ENCODE results near the gene ARHGEF17.

Gene ARHGEF17

GRCh38 chr11:73312851-73313327 is 4.8 kb downstream of the ARHGEF17 start:
- TF ChIP-seq ZNF37A (tag by site-specific recombination; IDR thresholded peaks at IDR 0.05) (no peak), ZSCAN30 (tag by site-specific recombination; IDR thresholded peaks at IDR 0.05) (no peak), YY1 (tag by site-specific recombination; IDR thresholded peaks at IDR 0.05) (no peak), CTCF (tag by site-specific recombination; IDR thresholded peaks at IDR 0.05) (no peak), ZNF843 (tag by site-specific recombination; IDR thresholded peaks at IDR 0.05) (no peak), ZBTB44 (tag by site-specific recombination; IDR thresholded peaks at IDR 0.05) (no peak), ZNF19 (tag by site-specific recombination; IDR thresholded peaks at IDR 0.05; ENCODE audit: low read depth) (no peak), ZNF292 (tag by site-specific recombination; IDR thresholded peaks at IDR 0.05; ENCODE audit: borderline replicate concordance, low read depth) (no peak), ZNF274 (IDR thresholded peaks at IDR 0.05; ENCODE audit: low read length) (no peak), ZNF274 (tag by site-specific recombination; IDR thresholded peaks at IDR 0.05; ENCODE audit: borderline replicate concordance) (no peak), GLI4 (tag by site-specific recombination; IDR thresholded peaks at IDR 0.05) (no peak), ZNF561 (tag by site-specific recombination; IDR thresholded peaks at IDR 0.05; ENCODE audit: borderline replicate concordance) (no peak), ZNF214 (tag by site-specific recombination; IDR thresholded peaks at IDR 0.05; ENCODE audit: borderline replicate concordance) (no peak), ZNF423 (tag by site-specific recombination; IDR thresholded peaks at IDR 0.05) (no peak)
- TF ChIP-seq, protein P1, sequence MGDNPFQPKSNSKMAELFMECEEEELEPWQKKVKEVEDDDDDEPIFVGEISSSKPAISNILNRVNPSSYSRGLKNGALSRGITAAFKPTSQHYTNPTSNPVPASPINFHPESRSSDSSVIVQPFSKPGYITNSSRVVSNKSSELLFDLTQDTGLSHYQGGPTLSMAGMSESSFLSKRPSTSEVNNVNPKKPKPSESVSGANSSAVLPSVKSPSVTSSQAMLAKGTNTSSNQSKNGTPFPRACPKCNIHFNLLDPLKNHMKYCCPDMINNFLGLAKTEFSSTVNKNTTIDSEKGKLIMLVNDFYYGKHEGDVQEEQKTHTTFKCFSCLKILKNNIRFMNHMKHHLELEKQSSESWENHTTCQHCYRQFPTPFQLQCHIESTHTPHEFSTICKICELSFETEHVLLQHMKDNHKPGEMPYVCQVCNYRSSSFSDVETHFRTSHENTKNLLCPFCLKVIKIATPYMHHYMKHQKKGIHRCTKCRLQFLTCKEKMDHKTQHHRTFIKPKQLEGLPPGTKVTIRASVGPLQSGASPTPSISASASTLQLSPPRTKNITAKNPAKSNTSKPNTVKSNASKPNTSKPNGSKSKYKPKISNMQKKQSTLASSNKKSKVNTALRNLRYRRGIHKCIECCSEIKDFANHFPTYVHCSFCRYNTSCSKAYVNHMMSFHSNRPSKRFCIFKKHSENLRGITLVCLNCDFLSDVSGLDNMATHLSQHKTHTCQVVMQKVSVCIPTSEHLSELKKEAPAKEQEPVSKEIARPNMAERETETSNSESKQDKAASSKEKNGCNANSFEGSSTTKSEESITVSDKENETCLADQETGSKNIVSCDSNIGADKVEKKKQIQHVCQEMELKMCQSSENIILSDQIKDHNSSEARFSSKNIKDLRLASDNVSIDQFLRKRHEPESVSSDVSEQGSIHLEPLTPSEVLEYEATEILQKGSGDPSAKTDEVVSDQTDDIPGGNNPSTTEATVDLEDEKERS (tag by site-specific recombination; IDR thresholded peaks at IDR 0.05) = no peak
- 0 out of 2 replicates have a peak, but pooled peaks cover 9% of the 10 kb centered on the region for H3K4me1 ChIP-seq (ENCODE audit: control insufficient read depth, insufficient read depth, low read length)
- H3K36me3 ChIP-seq (ENCODE audit: control insufficient read depth in 2 of 2, insufficient read depth in 1 of 2, low read length in 2 of 2) = no peaks in the 10 kb centered on the region
- H3K9me3 ChIP-seq (ENCODE audit: control insufficient read depth, insufficient read depth, low read depth, low read length) = no peaks in the 10 kb centered on the region
- no peak overlapping the region for H3K27ac ChIP-seq (ENCODE audit: extremely low read depth, low read depth, low read length)
- ChIA-PET CTCF (interaction anchor here (0.5 to 3.6 kb wide), 7 partner anchors 11 to 272 kb away, joined by 3 to 28 read pairs (median 6); no protein-coding TSS in a partner anchor), POLR2A (interaction anchor here (0.9 kb wide), 1 partner anchor 22 kb away, joined by 4 read pairs; no protein-coding TSS in a partner anchor)
- H3K4me3 ChIP-seq (ENCODE audit: low read depth, low read length) = no peak overlapping the region

DNA sequence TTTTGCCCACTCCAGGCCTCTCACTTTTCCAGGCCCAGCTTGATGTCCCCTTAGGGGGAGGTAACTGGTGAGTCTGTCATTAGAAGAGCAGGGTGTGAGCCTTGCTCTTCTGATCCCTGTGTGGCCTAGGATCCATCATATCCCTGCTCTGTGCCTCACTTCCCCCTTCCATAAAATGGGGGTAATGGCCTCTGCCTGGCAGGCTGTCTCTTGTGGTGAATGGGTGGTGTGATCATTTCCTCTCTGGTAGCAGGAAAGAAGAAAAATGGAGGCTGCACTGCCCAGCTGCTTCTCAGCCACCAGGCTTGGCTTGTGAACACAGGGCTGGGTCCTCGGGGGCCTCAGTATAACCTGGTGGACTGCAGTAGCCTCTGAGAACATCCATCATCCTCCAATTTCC is 5.6 kb downstream of the ARHGEF17 start:
- TF ChIP-seq, protein P2, sequence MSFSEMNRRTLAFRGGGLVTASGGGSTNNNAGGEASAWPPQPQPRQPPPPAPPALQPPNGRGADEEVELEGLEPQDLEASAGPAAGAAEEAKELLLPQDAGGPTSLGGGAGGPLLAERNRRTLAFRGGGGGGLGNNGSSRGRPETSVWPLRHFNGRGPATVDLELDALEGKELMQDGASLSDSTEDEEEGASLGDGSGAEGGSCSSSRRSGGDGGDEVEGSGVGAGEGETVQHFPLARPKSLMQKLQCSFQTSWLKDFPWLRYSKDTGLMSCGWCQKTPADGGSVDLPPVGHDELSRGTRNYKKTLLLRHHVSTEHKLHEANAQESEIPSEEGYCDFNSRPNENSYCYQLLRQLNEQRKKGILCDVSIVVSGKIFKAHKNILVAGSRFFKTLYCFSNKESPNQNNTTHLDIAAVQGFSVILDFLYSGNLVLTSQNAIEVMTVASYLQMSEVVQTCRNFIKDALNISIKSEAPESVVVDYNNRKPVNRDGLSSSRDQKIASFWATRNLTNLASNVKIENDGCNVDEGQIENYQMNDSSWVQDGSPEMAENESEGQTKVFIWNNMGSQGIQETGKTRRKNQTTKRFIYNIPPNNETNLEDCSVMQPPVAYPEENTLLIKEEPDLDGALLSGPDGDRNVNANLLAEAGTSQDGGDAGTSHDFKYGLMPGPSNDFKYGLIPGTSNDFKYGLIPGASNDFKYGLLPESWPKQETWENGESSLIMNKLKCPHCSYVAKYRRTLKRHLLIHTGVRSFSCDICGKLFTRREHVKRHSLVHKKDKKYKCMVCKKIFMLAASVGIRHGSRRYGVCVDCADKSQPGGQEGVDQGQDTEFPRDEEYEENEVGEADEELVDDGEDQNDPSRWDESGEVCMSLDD (tag by site-specific recombination; IDR thresholded peaks at IDR 0.05) = no peak
- TF ChIP-seq ZNF341 (tag by site-specific recombination; IDR thresholded peaks at IDR 0.05; ENCODE audit: low read depth) = peak; percentile 53; the same call in 1 of the 2 replicates
- H3K36me3 ChIP-seq (ENCODE audit: control insufficient read depth in 2 of 2, insufficient read depth in 1 of 2, low read length in 2 of 2) = no peaks in the 10 kb centered on the region
- H3K4me1 ChIP-seq (ENCODE audit: control insufficient read depth, insufficient read depth, low read length) = 0 out of 2 replicates have a peak, but pooled peaks cover 9% of the 10 kb centered on the region
- no peaks in the 10 kb centered on the region for H3K9me3 ChIP-seq (ENCODE audit: control insufficient read depth, insufficient read depth, low read depth, low read length)
- CTCF ChIA-PET = interaction anchor here (0.8 to 3.6 kb wide), 5 partner anchors 14 to 37 kb away, joined by 4 to 28 read pairs (median 8); no protein-coding TSS in a partner anchor
- H3K4me3 ChIP-seq (ENCODE audit: low read depth, low read length) = no peak overlapping the region
- POLR2A ChIA-PET = interaction anchor here (0.9 to 1.2 kb wide), 3 partner anchors 10 to 21 kb away, joined by 3 to 4 read pairs (median 3); no protein-coding TSS in a partner anchor
- H3K27ac ChIP-seq (ENCODE audit: extremely low read depth, low read depth, low read length) = no peak overlapping the region
